SK-N-SH (cell line): ENCODE measurements around the gene TAX1BP1. TPM values are rescaled to one million over a fixed set of nuclear protein-coding genes. Genes with fewer than 3 reads are reported as not detected.

ENCODE experiments used
- CTCF ChIA-PET: fragments of 300-600, 350-600 bp; formaldehyde crosslinking; extraction: SDS; loops from one replicate; lab custom pipeline; 2021; lab: Yijun Ruan, JAX
- POLR2A ChIA-PET: fragments of 350-600 bp; sonication (Branson Sonifier 250); formaldehyde crosslinking; extraction: SDS; loops from one replicate; lab custom pipeline; 2020; ENCODE audit warnings: antibody characterized with exemption, inconsistent platforms; lab: Yijun Ruan, JAX
- DNase-seq: peaks from one replicate; pipeline ENCODE4 v3.0.0; 2012
- H2AFZ ChIP-seq: fragments of 200-600 bp; sonication (generic); 2 replicates; pipeline ENCODE4 v1.8.1; 2016; ENCODE audit warnings: antibody characterized with exemption, mild to moderate bottlenecking, low read depth
- H3F3A ChIP-seq: fragments of 200-600 bp; sonication (generic); replicated peaks from 2 replicates; pipeline ENCODE3; 2016; ENCODE audit warnings: antibody characterized with exemption, mild to moderate bottlenecking; ENCODE audit not compliant: insufficient read depth
- H3K27ac ChIP-seq, 2 experiments: fragments of 200-500 bp in 1 of 2; fragments of 200-600 bp in 1 of 2; sonication (Bioruptor generic) in 1 of 2; sonication (generic), shearing (Covaris generic) in 1 of 2; 2 replicates each; pipeline versions ENCODE4 v1.5.1 to v1.6.1; 2014 to 2016; ENCODE audit warnings: low read depth in 2 of 2, inconsistent platforms in 1 of 2, low read length in 1 of 2, mild to moderate bottlenecking in 1 of 2, mixed read lengths in 1 of 2
- H3K27me3 ChIP-seq: fragments of 200-600 bp; sonication (generic), shearing (Covaris generic); 2 replicates; pipeline ENCODE4 v1.6.1; 2016; ENCODE audit warnings: mixed run types; ENCODE audit not compliant: insufficient read depth
- H3K36me3 ChIP-seq, 2 experiments: fragments of 200-500 bp in 1 of 2; fragments of 200-600 bp in 1 of 2; sonication (Bioruptor generic) in 1 of 2; sonication (generic) in 1 of 2; replicated peaks in 1 of 2; 2 replicates each; pipeline versions ENCODE3 to v1.5.1; 2014 to 2016; ENCODE audit warnings: low read length in 1 of 2, mild to moderate bottlenecking in 1 of 2; ENCODE audit not compliant: insufficient read depth in 2 of 2, control insufficient read depth in 1 of 2
- H3K4me1 ChIP-seq, 2 experiments: fragments of 200-500 bp in 1 of 2; fragments of 200-600 bp in 1 of 2; sonication (Bioruptor generic) in 1 of 2; sonication (generic), shearing (Covaris generic) in 1 of 2; 2 replicates each; pipeline versions ENCODE4 v1.5.1 to v1.6.1; 2014 to 2016; ENCODE audit warnings: low read depth in 1 of 2, low read length in 1 of 2, mixed run types in 1 of 2; ENCODE audit not compliant: insufficient read depth in 2 of 2, control insufficient read depth in 1 of 2
- H3K4me2 ChIP-seq: fragments of 200-600 bp; sonication (generic), shearing (Covaris generic); 2 replicates; pipeline ENCODE4 v1.6.1; 2017; ENCODE audit warnings: mixed run types
- H3K4me3 ChIP-seq, 2 experiments: fragments of 200-500 bp in 1 of 2; fragments of 200-600 bp in 1 of 2; sonication (Bioruptor generic) in 1 of 2; sonication (generic), shearing (Covaris generic) in 1 of 2; 2 replicates each; pipeline versions ENCODE4 v1.5.1 to v1.8.1; 2014 to 2016; ENCODE audit warnings: low read depth in 2 of 2, inconsistent platforms in 1 of 2, low read length in 1 of 2, mild to moderate bottlenecking in 1 of 2, mixed read lengths in 1 of 2, moderate library complexity in 1 of 2
- H3K79me2 ChIP-seq: fragments of 200-600 bp; sonication (generic); 2 replicates; pipeline ENCODE4 v1.8.1; 2017; ENCODE audit warnings: mild to moderate bottlenecking; ENCODE audit not compliant: insufficient read depth
- H3K9ac ChIP-seq: fragments of 200-600 bp; sonication (generic); 2 replicates; pipeline ENCODE4 v1.6.1; 2017; ENCODE audit warnings: mixed run types
- H3K9me2 ChIP-seq: fragments of 200-600 bp; sonication (generic); 2 replicates; pipeline ENCODE4 v1.6.1; 2017; ENCODE audit warnings: mixed run types
- H3K9me3 ChIP-seq: fragments of 200-600 bp; sonication (generic); 2 replicates; pipeline ENCODE4 v1.6.1; 2017; ENCODE audit warnings: mixed run types, mild to moderate bottlenecking, moderate library complexity
- H4K20me1 ChIP-seq: fragments of 200-600 bp; sonication (generic); 2 replicates; pipeline ENCODE4 v1.6.1; 2017; ENCODE audit warnings: mild to moderate bottlenecking, mixed run types; ENCODE audit not compliant: insufficient read depth
- EP300 ChIP-seq, 2 experiments: IDR thresholded peaks; 2 replicates each; pipeline versions ENCODE4 v1.4.0 to v1.6.1; 2012; ENCODE audit warnings: borderline replicate concordance in 1 of 2, low read depth in 1 of 2, low read length in 1 of 2
- EZH2phosphoT487 ChIP-seq: fragments of 200-600 bp; sonication (generic); IDR thresholded peaks from 2 replicates; pipeline ENCODE4 v1.6.1; 2017; ENCODE audit warnings: low read depth, mixed run types, mild to moderate bottlenecking, antibody characterized with exemption, moderate library complexity, borderline replicate concordance
- FOSL2 ChIP-seq: IDR thresholded peaks from 2 replicates; pipeline ENCODE4 v1.4.0; 2012; ENCODE audit warnings: low read depth, mild to moderate bottlenecking, moderate library complexity, borderline replicate concordance
- GATA2 ChIP-seq: sonication (generic); formaldehyde crosslinking; IDR thresholded peaks from 2 replicates; pipeline ENCODE4 v1.5.0; 2020; ENCODE audit warnings: mild to moderate bottlenecking, missing genetic modification reagents
- MXI1 ChIP-seq: IDR thresholded peaks from 2 replicates; pipeline ENCODE4 v1.6.1; 2012; ENCODE audit warnings: mild to moderate bottlenecking, low read depth, low read length, improper control_type of control experiment
- POLR2AphosphoS5 ChIP-seq: IDR thresholded peaks from 2 replicates; pipeline ENCODE4 v1.6.1; 2012; ENCODE audit warnings: low read depth, low read length
- RFX5 ChIP-seq: IDR thresholded peaks from 2 replicates; pipeline ENCODE4 v1.6.1; 2012; ENCODE audit warnings: mild to moderate bottlenecking, improper control_type of control experiment, low read length
- SMC3 ChIP-seq: IDR thresholded peaks from 2 replicates; pipeline ENCODE4 v1.6.1; 2012; ENCODE audit warnings: low read depth, low read length, improper control_type of control experiment
- TCF12 ChIP-seq: IDR thresholded peaks from 2 replicates; pipeline ENCODE4 v1.4.0; 2012
- WGBS: methylation state at CpG from one replicate; pipeline ENCODE4 v1.1.6; 2017; ENCODE audit warnings: low lambda C conversion rate; 5-methylcytosine and 5-hydroxymethylcytosine counted together
- polyA plus RNA-seq, 3 experiments: library from polyadenylated mRNA; depleted of rRNA; stranded (reverse); fragments of >200 nt; gene quantifications; 2 replicates each; pipeline ENCODE4 v1.2.3, GENCODE V29; 2012
- TF ChIP-seq, protein P1 (sequence below): IDR thresholded peaks from 2 replicates; pipeline ENCODE4; 2012
- TF ChIP-seq, protein P2 (sequence below): fragments of 150-350 bp; IDR thresholded peaks from 2 replicates; pipeline ENCODE4 v1.6.1; 2017; ENCODE audit warnings: antibody characterized with exemption, low read length, low read depth, borderline replicate concordance

TAX1BP1 gene
- polyA plus RNA-seq, 1 of the 3 experiments (the other 2 are of a cell fraction), result 70.3 TPM

DNA sequence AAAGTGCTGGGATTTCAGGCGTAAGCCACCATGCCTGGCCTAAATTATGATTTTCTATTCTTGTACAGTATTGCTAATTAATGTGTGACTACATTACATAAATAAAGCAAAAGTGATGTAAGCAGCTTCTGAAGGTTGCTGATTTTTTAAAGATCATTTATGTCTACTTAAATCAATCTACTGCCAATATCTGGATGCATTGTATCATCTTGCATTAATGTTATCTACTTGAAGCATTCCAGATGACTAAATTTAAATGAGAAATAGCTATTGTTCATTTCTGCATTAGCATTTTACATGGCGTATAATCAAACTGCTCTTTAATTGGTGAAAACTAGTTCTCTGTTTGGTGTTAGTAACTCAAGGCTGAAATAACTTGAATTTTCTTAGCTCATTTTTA is 40.2 kb upstream of the TAX1BP1 start:
- Histone ChIP-seq H3K9me3 (no peaks in the 10 kb centered on the region), H3K9ac (no peak overlapping the region), H4K20me1 (no peaks in the 10 kb centered on the region), H3K4me3 (no peak overlapping the region), H3K4me1 (no peaks in the 10 kb centered on the region), H3K9me2 (no peaks in the 10 kb centered on the region), H2AFZ (no peak overlapping the region), H3K27ac (no peak overlapping the region), H3F3A (no peaks in the 10 kb centered on the region), H3K4me2 (no peak overlapping the region), H3K36me3 (no peaks in the 10 kb centered on the region), H3K79me2 (no peaks in the 10 kb centered on the region), H3K27me3 (no peaks in the 10 kb centered on the region)
- WGBS, result 91% methylated on average over 2 of the region's 2 CpGs
- ChIA-PET CTCF (interaction anchor here (0.8 to 1.5 kb wide), 6 partner anchors 12 to 1449 kb away, joined by 3 to 5 read pairs (median 4); no protein-coding TSS in a partner anchor), POLR2A (interaction anchor here (0.6 kb wide), 1 partner anchor 21 kb away, joined by 3 read pairs; no protein-coding TSS in a partner anchor)
- TF ChIP-seq TCF12 (peak; percentile 67), EZH2phosphoT487 (no peak), EP300 (IDR thresholded peaks at IDR 0.05; ENCODE audit: borderline replicate concordance in 1 of 2, low read depth in 1 of 2, low read length in 1 of 2) (0 out of 4 replicates have a peak, but pooled peaks of 1 of the 2 experiments have one; percentile 12), RFX5 (no peak)
- TF ChIP-seq, protein P1, sequence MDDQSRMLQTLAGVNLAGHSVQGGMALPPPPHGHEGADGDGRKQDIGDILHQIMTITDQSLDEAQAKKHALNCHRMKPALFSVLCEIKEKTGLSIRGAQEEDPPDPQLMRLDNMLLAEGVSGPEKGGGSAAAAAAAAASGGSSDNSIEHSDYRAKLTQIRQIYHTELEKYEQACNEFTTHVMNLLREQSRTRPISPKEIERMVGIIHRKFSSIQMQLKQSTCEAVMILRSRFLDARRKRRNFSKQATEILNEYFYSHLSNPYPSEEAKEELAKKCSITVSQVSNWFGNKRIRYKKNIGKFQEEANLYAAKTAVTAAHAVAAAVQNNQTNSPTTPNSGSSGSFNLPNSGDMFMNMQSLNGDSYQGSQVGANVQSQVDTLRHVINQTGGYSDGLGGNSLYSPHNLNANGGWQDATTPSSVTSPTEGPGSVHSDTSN, result peak; percentile 69
- DNase-seq, result no peak

DNA sequence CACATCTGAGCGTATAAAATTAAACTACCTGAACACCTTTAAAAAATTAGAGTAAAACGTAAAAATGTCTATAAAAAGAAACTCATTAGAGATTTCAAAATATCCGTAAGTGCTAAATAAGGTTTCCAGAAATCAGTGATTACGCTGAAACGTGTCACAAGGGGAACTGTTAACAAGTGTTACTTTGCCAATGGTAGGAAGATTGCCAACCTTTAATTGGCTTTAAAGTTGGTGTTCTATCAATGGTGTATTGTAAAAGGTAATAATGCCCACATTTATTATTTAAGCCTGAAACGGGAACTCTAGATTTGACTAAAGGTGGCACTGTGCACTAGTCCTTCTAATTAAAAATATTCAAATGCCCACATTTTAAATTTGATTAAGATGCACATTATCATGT is 39.5 kb upstream of the TAX1BP1 start:
- CTCF ChIA-PET, result interaction anchor here (0.7 to 2.1 kb wide), 6 partner anchors 10 to 377 kb away, joined by 3 to 9 read pairs (median 3); no protein-coding TSS in a partner anchor
- no peak for DNase-seq
- no peaks in the 10 kb centered on the region for H4K20me1 ChIP-seq
- H3K4me1 ChIP-seq, result peaks cover 0 to 4% of the 10 kb centered on the region in 2 experiments; a peak in 1 of 4 replicates
- no peak overlapping the region for H3K4me3 ChIP-seq
- H3K27me3 ChIP-seq, result no peaks in the 10 kb centered on the region
- 92% methylated on average over 6 of the region's 6 CpGs for WGBS
- no peak overlapping the region for H3K4me2 ChIP-seq
- no peak overlapping the region for H3K27ac ChIP-seq
- no peaks in the 10 kb centered on the region for H3F3A ChIP-seq
- H3K9me3 ChIP-seq, result no peaks in the 10 kb centered on the region
- no peak for TF ChIP-seq POLR2AphosphoS5
- TF ChIP-seq, protein P2, sequence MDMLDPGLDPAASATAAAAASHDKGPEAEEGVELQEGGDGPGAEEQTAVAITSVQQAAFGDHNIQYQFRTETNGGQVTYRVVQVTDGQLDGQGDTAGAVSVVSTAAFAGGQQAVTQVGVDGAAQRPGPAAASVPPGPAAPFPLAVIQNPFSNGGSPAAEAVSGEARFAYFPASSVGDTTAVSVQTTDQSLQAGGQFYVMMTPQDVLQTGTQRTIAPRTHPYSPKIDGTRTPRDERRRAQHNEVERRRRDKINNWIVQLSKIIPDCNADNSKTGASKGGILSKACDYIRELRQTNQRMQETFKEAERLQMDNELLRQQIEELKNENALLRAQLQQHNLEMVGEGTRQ, result no peak
- no peak for TF ChIP-seq MXI1
- TF ChIP-seq SMC3, result no peak
- TF ChIP-seq FOSL2, result no peak
- no peak for TF ChIP-seq GATA2 (CRISPR knock-in tag)
- no peak overlapping the region for H3K9ac ChIP-seq
- no peak overlapping the region for H2AFZ ChIP-seq
- H3K79me2 ChIP-seq, result no peaks in the 10 kb centered on the region
- POLR2A ChIA-PET, result no interaction called here
- no peaks in the 10 kb centered on the region for H3K36me3 ChIP-seq
- no peaks in the 10 kb centered on the region for H3K9me2 ChIP-seq
